ENCODE results near the gene SCART1.
"Not testable (repeated sequence)": the region's sequence is repeated elsewhere in the genome, so short reads cannot be mapped to it uniquely, and the experiment has no call there.

Gene SCART1

DNA sequence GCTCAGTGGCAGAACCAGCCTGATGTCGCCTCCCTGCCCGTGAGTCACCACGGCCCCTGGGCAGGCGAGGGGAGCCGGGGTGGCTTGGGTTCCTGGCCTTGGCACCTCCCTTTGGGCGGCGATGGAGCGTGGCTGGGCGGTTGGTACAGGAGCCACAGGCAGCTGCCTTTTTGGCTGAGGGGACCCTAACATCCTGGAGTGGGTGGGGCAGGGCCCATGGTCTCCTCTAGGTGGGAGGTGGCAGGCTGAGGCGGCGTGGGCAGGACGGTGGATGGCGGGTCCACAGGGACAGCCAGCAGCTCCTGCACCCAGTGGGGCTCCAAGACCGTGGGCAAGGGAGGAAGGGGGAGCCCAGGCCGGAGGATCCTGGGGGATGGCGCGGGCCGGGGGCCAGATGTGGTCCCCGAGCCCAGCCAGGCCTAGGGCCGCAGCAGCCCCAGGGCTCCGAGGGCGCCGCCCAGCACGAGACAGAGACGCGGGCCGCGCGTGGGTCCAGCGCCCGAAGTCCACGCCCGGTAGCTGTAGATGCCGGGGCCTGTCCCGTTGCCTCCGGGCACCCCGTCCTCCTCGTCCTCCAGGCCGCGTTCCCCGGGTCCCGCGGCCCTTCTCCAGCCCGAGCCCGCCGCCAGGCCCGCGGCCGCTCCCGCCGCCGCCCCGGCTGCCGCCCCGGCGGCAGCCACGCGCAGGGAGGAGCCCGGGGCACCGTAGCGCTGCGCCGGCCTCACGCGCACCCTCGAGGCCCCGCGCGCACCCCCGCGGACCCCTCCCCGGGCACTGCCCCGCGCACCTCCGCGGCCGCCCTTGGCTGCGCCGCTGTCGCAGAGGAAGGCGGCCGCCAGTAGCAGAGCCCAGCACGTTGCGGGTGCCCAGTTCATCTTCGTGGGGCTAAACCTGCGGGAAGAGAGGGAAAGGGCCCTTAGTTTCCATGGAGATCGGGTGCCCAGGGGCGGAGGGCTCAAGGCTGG is 30.7 kb upstream of the SCART1 start:
- H3K27ac Mint-ChIP-seq, result no peak overlapping the region
- H3K4me3 Mint-ChIP-seq, result peak overlapping the region; percentile 58
- no peaks in the 10 kb centered on the region for H3K9me3 Mint-ChIP-seq
- ATAC-seq, result peak; percentile 41
- peaks cover 11% of the 10 kb centered on the region for H3K36me3 Mint-ChIP-seq
- peaks cover 12% of the 10 kb centered on the region for H3K4me1 Mint-ChIP-seq
- DNase-seq (ENCODE audit: low spot score in 2 of 2), result no peak

DNA sequence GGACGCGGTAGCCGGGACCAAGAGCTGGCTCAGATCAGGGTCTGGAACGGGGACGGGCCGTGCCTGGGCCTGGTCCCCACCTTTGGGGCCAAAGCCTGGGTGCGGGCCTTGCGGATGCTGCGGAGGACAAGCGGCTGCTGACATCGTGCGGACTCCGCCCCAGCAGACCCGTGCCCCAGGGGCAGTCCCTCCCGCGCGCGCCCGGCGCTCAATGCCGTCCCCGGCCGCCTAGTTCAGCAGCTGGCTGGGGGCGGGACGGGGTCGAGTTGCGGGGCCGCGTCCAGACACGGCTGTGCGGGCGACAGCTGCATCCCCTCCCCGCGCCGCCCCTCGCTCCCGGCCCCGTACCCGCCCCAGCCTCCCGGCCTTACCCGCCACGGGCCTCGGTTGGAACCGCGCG is 29.6 kb upstream of the SCART1 start:
- not testable (repeated sequence) for DNase-seq (ENCODE audit: low spot score in 2 of 2); H3K27ac Mint-ChIP-seq; H3K9me3 Mint-ChIP-seq; ATAC-seq
- peak overlapping the region; percentile 58 for H3K4me3 Mint-ChIP-seq
- H3K36me3 Mint-ChIP-seq, result peaks cover 11% of the 10 kb centered on the region
- peaks cover 12% of the 10 kb centered on the region for H3K4me1 Mint-ChIP-seq

DNA sequence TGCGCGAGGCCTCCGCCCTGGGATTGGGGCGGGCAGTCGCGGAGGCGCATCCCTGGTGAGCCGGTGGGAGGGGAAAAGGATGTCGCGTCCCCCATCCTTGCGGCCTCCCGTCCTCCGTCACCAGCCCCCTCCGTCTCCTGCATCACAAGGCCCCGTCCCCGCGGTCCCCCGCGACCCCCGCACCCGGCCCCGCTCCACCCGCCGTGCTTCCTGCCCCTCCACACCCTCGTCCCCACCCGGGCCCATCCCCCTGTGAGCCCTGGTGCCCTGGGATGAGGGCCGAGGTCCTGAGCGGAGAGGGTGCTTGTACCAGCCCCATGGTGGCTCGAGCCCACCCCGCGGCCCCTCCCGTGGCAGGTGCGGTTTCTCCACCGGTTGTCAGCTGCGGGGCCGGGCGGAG is 29.1 kb upstream of the SCART1 start, which contains the start of gene SPRN:
TSS of gene SPRN (minus strand) at position 25 of the 400 bp plus-strand sequence. CDS start 944 bp downstream, outside the sequence.
- not testable (repeated sequence) for ATAC-seq; H3K27ac Mint-ChIP-seq; H3K4me1 Mint-ChIP-seq; DNase-seq (ENCODE audit: low spot score in 2 of 2); H3K9me3 Mint-ChIP-seq
- H3K4me3 Mint-ChIP-seq, result peak within 1 kb of the TSS; percentile 58
- peaks cover 11% of the 10 kb centered on the region for H3K36me3 Mint-ChIP-seq

DNA sequence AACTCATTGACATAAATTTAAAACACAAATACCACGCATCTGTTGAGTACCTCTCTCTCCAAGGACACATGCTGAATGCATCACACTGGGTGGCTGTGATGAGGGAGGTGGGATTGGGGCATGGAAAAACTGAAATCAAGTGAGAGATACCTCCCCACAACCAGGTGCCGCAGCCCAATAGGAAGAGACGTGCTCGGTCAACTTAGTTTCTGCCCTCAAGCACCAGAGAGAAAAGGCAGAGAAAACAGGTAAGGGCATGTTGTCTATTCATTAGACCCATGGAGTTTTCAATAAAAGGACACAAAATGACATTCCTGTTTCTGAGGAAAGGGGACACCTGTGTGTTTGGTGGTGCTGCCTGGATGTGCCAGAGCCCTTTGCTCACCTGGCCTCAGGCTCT is 24.2 kb upstream of the SCART1 start:
- not testable (repeated sequence) for H3K4me3 Mint-ChIP-seq; H3K4me1 Mint-ChIP-seq; ATAC-seq; H3K27ac Mint-ChIP-seq; H3K36me3 Mint-ChIP-seq; DNase-seq (ENCODE audit: low spot score in 2 of 2); H3K9me3 Mint-ChIP-seq

DNA sequence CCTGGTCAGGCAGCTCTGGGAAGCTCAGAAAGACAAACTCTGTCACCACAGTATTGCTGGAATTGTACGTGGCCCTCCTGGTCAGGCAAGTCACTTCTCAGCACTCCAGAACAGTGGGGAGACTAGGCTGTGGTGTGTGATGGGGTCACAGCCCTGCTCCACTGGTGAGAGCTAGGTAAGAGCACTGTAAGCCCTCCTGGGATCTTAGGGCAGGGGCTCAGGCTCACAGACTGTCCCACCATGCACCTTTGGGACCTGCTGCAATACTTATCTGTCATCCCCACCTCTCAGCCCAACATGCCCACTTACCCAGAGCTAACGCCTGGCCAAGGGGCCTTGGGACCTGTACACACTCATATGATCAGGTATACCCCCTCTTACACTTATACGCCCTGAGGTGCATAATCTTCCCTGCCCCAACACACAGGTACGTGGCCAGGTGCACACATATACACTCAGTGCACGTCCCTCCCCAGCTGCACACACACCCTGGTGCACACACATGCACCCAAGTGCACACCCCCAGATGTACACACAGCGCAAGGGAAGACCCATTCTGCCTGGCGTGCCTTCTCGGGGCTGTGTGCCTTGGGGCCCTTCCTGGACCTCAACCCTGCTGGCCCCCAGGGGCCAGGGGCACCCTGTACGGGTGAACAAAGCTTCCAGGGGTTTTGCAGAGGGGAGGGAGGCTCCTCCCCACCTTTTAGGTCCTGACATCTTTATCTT is 21.7 kb upstream of the SCART1 start:
- not testable (repeated sequence) for H3K36me3 Mint-ChIP-seq; DNase-seq (ENCODE audit: low spot score in 2 of 2); H3K4me3 Mint-ChIP-seq; H3K9me3 Mint-ChIP-seq; H3K4me1 Mint-ChIP-seq; H3K27ac Mint-ChIP-seq
- ATAC-seq, result peak; percentile 44

DNA sequence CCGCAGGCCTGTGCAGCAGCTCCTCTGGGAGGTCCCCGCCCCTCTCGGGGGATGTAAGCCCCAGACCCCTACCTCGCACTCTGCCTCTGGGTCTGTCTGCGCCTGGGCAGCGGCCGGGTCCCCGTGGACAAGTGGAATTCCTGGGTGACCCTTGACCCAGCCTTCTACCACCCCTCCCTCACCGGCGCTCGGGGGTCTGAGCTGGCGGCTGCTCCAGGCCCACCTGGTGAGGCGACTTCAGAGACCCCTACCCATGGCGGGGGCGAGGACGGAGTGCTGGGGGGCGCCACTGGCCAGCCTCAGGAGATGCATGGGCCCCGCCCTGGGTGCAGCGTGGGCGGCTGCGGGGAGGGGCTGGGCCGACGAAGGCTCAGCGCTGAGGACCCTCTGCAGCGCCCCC is 21.0 kb upstream of the SCART1 start:
- not testable (repeated sequence) for ATAC-seq; H3K4me3 Mint-ChIP-seq; H3K36me3 Mint-ChIP-seq; H3K4me1 Mint-ChIP-seq; DNase-seq (ENCODE audit: low spot score in 2 of 2); H3K27ac Mint-ChIP-seq; H3K9me3 Mint-ChIP-seq

DNA sequence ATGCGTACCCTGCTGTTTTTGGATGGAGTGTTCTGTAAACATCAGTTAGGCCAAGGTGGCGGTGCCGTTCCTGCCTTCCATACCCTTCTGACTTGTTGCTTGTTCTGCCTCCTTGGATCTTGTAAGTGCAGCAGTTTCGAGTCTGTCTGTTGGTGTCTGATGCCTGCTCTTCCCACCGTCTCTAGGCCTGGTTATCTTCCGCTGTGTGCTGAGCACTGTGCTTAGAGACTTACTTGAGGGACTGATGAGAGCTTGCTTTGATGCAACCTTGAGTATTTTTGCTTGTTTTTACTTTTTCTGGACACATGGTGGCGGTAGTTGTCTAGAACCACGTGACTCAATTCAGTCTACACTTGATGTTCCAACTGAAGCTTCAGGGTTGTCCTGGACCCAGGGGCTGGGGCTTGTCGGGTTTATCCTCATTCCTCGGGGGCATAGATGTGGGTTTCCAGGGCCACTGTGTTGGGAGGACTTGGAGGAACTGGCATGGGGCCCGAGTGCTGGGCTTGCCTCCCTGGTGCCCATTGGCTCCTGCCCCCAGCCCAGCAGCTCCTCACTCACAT is 15.0 kb upstream of the SCART1 start:
- H3K4me3 Mint-ChIP-seq, result no peak overlapping the region
- DNase-seq (ENCODE audit: low spot score in 2 of 2) (no peak), ATAC-seq (peak; percentile 54)
- H3K4me1 Mint-ChIP-seq, result peaks cover 41% of the 10 kb centered on the region
- H3K9me3 Mint-ChIP-seq, result no peaks in the 10 kb centered on the region
- no peak overlapping the region for H3K27ac Mint-ChIP-seq
- no peaks in the 10 kb centered on the region for H3K36me3 Mint-ChIP-seq

DNA sequence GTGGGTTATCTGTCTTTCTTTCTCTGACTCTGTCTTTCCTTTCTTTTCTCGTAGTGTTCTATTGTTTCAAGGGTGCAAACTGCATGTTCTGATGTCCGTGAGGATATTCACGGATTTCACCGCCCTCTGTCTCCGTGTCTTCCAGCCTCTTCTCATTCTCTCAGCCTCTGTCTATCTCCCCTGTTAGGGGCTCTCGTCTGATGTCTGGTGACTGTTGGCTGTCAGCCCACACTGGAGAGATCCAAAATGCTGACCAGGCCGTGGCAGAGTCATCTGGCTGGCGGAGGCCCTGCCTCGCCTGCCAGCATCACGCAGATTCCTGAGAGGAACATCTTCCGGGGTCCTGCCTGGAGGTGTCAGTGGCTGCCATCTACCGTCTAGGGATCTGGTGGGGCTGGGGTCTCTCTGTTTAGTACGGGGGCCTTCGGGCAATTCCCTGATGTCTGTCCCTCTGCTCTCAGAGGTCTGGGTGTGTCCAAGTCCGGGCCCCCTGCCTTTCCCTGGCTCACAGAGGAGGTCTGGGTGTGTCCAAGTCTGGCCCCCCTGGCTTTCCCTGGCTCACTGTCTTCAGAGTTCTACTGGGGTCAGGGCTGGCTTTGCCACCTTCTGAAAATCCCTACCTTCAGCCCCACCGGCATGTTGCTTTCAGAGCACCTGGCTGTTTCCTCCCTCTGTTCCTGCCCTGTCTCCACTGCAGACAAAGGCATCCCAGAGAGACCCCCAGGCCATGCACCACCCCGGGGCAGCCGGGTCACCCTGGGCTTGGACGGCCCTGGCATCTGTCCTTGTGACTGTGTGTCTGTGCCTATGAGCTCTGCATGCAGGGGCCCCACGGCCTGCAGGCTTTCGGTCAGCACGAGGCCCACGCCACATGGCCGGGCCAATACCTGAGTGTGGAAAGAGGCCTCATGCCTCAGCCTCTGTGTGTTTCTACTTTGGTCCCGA is 14.0 kb upstream of the SCART1 start:
- Mint-ChIP-seq H3K4me3 (peak overlapping the region; percentile 4), H3K36me3 (no peaks in the 10 kb centered on the region), H3K27ac (no peak overlapping the region), H3K9me3 (no peaks in the 10 kb centered on the region), H3K4me1 (peaks cover 41% of the 10 kb centered on the region)
- ATAC-seq, result no peak
- no peak for DNase-seq (ENCODE audit: low spot score in 2 of 2)

DNA sequence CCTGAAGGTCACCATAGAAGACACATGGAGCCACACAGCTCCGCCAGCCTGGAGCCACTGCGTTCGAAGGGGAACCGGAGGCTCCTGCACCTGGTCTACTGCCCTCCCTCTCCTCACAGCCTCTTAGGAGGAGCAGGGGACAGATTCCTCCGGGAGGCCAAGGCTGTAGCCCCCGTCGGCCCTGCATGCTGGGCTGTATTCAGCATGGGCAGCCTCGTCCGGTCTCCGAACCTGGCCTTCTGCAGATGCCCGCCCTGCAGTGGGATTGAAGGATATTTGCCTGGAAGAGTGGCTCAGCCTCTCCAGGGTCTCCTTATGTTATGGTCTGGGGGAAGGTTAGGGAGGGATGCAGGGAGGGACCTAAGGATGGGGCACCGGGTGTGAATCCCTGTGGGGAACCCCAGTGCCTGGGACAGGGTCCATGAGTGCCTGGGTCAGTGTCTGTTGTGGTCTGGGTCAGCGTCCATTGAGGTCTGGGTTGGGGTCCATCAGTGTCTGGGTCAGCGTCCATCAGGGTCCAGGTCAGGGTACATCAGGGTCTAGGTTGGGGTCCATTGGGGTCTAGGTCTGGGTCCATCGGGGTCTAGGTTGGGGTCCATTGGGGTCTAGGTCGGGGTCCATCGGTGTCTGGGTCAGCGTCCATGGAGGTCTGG is 13.0 kb upstream of the SCART1 start:
- DNase-seq (ENCODE audit: low spot score in 2 of 2) (no peak), ATAC-seq (no peak)
- peaks cover 6% of the 10 kb centered on the region for H3K36me3 Mint-ChIP-seq
- peaks cover 50% of the 10 kb centered on the region for H3K4me1 Mint-ChIP-seq
- no peaks in the 10 kb centered on the region for H3K9me3 Mint-ChIP-seq
- H3K27ac Mint-ChIP-seq, result no peak overlapping the region
- H3K4me3 Mint-ChIP-seq, result no peak overlapping the region

DNA sequence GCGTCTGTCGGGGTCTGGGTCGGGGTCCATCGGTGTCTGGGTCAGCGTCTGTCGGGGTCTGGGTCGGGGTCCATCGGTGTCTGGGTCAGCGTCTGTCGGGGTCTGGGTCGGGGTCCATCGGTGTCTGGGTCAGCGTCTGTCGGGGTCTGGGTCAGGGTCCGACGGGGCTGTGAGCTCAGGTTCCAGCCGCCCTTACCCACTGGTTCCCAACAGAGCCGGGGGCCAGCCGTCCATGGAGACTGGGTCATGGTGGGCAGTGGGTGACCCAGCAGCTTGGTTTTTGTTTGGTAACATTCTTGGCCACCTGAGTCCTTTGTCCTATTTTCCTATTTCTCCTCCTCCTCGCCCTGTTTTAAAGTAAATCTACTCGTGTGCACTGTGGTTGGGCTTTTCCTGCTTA is 12.4 kb upstream of the SCART1 start:
- not testable (repeated sequence) for DNase-seq (ENCODE audit: low spot score in 2 of 2); H3K27ac Mint-ChIP-seq; H3K9me3 Mint-ChIP-seq; ATAC-seq; H3K36me3 Mint-ChIP-seq
- Mint-ChIP-seq H3K4me1 (peaks cover 50% of the 10 kb centered on the region), H3K4me3 (peak overlapping the region; percentile 73)

DNA sequence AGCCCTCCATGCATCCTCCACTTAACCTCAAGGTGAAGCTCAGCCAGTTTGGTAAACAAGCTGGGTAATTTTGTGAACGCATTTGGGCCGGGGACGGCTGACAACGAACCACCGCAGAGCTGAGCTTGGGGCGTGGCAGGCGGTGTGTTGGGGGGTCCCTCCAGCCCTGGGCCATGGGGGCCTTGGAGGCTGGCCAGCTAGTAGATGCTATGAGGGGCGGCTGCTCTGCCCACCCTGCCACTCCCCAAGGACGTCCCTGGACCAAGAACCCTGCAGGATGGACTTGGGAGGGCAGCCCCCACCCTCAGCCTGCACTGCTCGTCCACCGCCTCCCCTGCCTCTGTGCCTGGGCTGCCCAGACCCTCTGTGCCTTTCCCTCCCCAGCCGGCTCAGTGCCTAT is 12.0 kb upstream of the SCART1 start:
- DNase-seq (ENCODE audit: low spot score in 2 of 2) (peak in 1 of 2 donors; percentile 47), ATAC-seq (peak; percentile 27)
- H3K4me3 Mint-ChIP-seq, result peak overlapping the region; percentile 73

DNA sequence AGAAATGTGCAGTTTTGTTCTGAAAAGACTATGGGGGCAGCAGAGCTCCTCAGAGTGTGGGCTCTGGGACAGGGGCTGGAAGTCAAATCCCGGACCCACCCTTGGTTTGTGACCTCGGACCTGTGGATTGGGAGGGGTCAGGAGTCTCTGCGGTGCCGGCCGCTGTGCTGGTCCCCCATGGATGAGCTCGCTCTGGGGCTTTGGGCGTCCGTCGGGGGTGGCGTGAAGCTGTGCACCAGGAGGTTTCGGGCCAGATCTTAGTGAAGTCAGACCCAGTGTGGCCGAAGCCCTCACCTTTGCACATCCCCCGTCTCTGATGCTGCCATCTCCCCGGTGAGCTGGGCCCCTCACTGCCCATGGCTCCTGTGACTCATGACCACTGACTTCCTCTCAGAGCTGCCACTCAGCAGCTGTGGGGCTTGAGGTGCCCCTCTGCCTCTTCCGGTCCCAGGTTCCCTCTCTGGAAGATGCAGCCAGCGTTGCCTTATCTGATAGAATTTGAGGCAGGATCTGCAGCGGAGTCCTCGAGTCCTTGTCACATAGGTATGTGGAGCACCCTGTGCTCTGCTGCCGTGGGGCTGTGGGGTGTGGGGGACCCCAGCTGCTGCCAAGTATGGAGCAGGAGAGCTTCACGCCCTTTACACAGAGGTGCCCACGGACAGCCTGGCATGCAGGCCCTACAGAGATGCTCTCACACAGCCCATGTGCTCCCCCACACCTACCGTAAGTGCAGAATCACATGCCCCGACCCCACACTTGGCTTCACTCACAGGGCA is 11.4 kb upstream of the SCART1 start:
- H3K4me1 Mint-ChIP-seq, result peaks cover 50% of the 10 kb centered on the region
- H3K36me3 Mint-ChIP-seq, result peaks cover 6% of the 10 kb centered on the region
- H3K27ac Mint-ChIP-seq, result peak overlapping the region; percentile 90
- H3K4me3 Mint-ChIP-seq, result peak overlapping the region; percentile 73
- H3K9me3 Mint-ChIP-seq, result peaks cover 6% of the 10 kb centered on the region
- peak in 1 of 2 donors; percentile 61 for DNase-seq (ENCODE audit: low spot score in 2 of 2)
- peak; percentile 93 for ATAC-seq

More for the DNA sequence above, 12.0 kb upstream of the SCART1 start:
- peaks cover 3% of the 10 kb centered on the region for H3K9me3 Mint-ChIP-seq
- H3K36me3 Mint-ChIP-seq, result peaks cover 6% of the 10 kb centered on the region
- peaks cover 50% of the 10 kb centered on the region for H3K4me1 Mint-ChIP-seq
- H3K27ac Mint-ChIP-seq, result peak overlapping the region; percentile 90
